Measurements from ENCODE around the gene ST8SIA4.
A peak's percentile ranks its signal among the peaks of the same experiment; 100 is the strongest.
"Not testable (repeated sequence)": the region's sequence is repeated elsewhere in the genome, so short reads cannot be mapped to it uniquely, and the experiment has no call there.

Gene ST8SIA4

DNA sequence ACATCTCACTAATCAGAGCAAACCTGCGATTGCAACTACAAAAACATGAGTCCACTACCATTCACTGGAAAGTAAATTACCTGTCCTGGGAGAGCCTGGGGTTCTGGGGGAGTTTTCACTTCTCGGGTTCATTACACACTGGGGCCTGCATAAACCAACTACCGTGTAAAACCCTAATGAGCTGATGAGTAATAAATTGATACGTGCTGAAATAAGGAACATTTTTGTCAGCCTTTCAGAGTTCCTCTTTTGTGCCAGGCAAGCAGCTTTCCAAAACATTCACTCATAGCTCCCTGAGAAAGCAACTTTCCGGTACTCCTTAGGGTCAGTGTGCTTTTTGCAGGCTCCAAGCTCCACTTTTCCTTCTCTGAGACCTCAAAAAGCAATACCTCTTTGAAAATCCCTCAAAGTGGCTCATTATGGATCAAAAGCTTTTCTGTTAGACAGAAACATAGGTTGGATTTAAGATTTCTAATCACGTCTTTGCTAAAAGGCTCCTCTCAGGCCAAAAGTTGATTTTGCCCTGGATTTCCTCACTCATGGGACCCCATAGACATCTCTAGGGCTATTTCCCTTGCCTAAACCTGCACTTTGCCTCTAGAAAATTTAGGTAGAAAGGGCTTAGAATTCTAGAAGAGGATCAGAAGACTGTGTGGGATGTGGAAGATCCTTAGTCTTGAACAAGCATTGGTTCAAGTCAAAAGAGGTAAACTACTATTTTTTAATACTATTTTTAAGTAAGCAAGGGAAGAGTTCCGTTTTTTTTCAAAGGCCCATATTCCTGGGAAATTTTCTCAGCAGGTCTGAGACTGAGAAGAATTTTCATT, 74.8 kb downstream of the ST8SIA4 start:
- DNase-seq, result no peak

DNA sequence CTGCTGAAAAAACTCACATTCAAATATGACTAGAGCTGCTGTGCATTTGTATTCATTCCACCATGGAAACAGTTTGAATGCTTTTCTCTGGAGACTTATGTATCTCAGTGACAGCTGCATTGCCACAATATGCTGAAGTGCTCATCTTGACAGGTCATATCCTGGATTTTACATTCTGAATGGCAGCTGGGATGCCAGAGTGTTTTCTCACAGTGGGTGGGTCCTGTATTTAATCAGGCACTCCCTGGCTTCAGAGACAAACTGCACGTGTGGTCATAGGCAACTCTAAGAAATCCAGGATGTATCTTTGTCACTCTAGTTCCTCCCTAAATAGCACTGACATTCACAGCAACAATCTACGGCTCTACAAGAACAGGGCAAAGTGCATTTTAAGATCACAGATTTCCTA, 75.6 kb downstream of the ST8SIA4 start:
- peak; percentile 64 for DNase-seq

DNA sequence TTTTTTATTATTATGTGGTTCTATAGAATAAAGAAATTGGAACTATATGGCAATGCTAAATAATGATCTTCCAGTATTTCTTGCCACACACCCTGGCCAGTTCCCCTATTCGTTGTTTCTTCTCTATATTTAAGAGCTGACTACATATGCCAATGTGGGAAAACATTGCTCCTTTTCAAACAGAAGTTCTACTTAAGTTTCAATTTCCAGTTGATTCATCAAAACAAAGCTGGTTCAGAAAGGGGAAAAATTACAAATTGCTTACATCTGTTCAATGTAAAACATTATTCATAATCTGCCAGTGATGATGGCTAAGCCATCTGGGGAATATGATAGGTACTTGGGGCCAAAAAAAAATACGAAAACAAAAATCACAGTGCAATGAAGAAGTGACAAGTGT, 76.9 kb downstream of the ST8SIA4 start:
- DNase-seq, result peak; percentile 66

DNA sequence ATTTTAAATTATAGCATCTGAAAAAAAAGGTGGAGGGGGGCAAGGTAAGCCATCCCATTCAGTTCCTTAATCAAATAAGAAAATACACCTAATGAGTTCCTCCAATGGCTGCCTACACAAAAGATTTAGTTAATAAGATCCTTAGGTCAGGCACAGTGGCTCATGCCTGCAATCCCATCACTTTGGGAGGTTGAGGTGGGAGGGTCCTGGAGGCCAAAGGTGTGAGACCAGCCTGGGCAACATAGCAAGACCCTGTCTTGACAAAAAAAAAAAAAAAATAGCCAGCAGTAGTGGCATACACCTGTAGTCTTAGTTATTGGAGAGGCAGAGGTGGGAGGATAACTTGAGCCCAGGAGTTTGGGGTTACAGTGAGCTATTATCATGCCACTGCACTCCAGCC, 78.4 kb downstream of the ST8SIA4 start:
- no peak for DNase-seq

DNA sequence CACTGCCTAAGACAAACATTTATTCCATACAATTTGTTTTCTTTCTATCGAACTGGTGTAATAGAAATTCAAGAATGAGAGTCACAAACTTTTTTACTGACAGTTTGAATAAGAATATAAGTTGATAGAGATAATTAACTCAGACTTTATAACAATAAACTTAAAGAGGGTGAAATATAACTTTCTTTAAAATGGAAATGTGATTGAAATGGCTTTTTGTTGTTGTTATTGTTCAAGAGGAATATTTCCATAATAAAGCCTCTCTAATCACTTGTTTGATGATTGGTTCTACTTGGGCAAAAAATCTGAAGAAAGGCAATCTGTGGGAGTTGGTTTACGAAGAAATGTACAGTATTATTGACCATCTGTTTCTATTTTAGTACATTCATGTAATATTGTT, 79.3 kb downstream of the ST8SIA4 start:
- no peak for DNase-seq

DNA sequence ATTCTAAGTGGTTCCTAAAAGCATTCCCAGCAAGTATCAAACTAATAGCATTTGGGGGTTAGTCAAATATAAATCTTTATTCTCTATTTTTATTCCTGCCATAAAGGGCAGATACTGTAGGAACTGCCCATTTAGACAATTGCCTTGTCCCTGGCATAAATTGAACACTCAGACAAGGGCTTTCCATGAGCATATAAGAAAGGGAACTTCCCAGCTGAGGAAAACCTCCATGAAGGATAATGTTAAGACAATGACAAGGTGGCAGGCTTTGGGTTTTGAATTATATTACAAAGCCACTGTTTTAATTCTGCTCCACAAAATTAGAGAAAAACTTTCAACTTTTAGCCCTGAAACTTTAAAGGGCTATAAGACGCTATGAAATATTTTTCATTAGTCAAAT, 81.3 kb downstream of the ST8SIA4 start:
- no peak for DNase-seq

DNA sequence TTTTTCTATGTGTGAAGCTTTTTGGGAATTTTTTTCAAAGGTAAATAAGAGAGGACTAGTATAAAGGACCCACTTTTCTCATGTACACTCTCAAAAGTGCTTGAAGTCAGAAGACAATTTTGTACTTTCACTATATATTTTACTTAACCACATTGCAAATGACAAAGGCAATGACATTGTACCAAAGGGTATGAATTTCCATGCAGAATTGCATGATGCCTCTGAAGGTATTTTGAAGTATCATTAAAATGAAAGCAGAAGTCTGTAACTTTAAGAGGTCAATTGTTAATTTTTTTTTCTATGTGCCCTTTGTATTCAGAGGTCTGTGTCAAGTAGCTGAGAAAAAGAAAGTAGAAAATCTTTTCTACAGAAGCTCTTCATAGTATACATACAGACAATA, 84.7 kb downstream of the ST8SIA4 start:
- DNase-seq, result no peak

DNA sequence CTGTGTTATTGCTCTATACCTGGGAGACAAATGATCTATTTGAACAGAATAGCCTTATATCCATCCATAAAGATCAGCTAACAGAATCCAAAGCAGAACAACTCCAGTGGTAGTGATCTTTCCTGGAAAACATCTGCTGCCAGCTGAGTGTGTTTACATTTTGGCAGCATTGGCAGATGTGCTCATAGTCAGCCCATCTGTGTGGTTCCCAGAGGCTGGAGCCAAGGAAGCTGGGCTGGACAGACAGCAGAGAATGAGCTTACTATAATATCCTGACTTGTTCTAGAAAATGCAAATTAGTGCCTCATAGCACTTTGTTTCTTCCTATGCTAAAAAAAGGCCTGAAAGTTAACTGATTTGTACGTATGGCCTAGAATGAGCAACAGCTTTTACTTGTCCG, 99.7 kb downstream of the ST8SIA4 start:
- peak; percentile 67 for DNase-seq

DNA sequence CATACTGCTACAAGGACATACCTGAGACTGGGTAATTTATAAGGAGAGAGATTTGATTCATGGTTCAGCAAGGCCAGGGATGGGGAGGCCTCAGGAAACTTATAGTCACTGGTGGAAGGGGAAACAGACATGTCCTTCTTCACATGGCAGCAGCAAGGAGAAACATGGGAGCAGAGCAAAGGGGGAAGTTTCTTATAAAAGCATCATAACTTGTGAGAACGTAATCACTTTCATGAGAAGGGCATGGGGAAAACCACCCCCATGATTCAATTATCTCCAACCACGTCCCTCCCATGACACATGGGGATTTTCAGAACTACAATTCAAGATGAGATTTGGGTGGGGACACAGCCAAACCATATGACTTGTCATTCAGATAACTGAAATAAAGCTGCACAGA, 100.9 kb downstream of the ST8SIA4 start:
- DNase-seq, result no peak

DNA sequence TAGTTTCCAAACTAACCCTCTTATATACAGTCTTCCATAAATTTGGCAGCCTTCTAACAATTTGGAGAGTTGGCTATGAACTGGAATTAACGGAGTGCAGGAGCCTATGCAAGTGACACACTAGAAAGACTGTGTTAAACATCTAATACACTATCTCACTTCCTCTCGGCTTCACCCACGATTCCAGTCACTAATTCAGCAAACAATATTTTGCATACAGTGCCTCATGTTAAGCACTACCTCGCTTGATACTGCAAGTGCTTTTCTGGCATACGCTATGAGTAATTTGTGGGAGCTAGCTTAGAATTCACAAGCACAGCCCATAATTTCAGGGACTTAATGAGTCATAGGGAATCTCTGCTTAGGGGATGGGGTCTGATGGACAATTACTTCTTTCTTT, 102.5 kb downstream of the ST8SIA4 start:
- DNase-seq, result no peak

DNA sequence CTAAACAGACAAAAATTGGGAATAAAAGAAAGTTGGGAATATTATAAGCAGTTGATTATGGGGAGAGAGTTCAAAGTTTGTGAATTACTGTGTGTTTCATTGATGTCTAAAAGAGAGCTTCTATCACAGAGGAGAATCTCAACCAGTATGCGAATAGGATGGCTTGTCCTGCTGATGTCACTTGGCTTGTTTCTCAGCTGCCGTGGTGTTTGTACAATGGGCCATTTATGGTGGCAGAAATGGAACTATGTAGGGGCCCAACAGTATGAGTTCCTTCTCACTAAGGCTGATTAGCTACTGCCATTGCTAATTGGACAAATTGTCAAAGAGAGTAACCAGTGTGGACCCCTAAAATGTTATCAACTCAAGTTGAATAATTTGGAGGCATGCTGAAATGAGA, 103.9 kb downstream of the ST8SIA4 start:
- no peak for DNase-seq

DNA sequence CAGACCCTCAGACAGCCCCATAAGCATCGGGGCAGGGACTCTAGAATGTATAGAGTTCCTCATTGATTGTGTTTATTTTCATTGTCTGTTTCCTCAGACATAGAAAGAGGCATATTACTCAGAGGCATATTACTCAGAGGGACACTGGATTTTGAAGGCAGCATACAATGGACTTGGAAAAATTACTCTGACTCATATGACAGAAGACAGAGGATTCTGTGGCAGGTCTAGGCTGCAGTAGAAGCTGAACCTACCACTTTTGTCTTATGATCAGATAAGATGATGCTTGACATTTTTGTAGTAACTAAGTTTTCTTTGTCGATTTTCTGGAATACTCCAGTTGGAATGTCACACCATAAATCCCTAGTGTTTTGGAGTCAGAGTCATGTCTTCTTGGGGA, 105.2 kb downstream of the ST8SIA4 start:
- DNase-seq, result no peak

DNA sequence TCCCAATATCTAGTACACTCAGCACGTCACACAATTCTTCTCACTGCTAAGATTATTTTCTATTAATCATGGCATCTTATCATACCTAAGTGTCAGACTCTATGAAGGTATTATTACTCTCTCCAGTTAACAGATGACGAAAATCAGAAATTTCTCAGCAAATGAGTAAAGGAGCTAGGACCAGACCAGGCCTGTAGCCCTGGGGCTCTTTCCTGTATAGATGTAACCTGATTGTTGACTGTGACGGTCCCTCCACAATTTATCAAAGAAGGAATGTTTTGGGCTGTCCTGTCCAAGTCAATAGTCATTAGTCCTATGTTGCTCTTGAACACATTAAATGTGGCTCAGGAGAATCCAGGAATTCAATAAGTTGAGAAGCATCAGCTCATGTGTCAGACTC, 106.2 kb downstream of the ST8SIA4 start:
- DNase-seq, result no peak

DNA sequence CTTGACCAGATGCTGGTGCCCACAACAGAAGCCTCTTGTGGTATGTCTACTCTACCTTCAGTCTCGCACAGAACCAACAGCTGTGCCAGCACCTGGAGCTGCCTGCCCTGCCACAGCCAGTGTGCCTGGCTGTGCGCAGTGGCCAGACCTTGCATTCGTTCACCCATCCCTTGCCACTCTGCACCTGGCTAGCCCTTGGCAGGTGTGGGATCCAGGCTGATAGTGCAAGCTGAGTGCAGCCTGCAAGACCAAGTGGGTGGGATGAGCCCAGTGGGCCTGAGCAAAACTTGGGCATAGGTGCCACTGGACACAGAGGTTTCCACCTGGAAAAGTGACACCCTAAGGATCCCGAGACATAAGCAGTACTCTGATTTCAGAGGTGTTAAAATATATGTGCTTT, 108.2 kb downstream of the ST8SIA4 start:
- DNase-seq, result no peak

DNA sequence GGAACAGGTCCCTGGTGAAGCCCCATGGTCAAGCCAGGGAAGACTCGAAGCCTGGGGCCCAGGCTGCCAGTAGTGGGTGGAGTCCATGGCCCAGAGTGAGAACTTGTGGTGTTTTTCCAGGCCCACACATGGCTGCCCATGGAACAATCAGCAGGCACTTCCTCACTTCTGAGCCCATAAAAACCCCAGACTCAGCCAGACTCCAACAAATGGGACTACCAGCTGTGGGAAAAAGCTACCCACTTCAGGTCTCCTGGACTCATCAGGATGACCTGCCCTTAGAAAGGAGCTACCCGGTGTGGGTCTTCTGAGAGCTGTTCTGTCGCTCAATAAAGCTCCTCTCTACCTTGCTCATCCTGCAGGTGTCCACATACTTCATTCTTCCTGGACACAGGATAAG, 108.9 kb downstream of the ST8SIA4 start:
- DNase-seq, result no peak

DNA sequence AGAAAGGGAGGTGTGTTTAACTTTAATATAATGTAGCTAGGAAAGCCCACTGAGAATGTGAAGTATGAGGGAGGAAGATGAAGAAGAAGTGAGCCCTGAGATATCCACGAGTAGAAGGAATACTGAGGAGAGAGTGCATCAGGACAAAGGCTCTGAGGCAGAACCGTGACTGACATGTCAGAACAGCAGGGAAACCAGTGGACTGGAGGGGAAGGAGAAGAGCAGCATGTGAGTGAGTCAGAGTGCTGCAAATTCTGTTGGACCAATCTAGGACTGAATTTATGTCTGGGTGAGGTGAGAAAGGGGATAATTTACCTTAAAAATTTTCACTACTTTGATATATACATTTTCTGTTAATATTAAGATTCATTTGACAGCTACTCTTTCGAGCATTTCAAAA, 110.3 kb downstream of the ST8SIA4 start:
- no peak for DNase-seq

DNA sequence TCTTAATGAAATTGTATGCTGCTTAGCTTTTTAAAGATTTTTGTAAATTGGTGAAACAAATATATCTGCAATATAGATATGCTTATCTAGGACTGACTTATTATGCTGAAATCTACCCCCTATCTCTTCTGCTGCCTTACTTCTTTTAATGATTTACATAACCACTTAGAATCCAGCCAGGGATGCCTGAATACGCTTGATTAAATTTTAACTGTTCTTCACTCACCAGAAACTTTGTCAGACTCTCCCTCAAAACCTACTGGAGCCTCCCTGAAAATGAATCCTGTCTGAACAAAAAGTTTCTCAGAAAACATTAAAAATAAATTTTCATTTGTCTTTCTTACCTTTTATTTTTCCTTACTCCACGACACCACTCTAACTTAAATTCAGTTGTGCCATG, 111.7 kb downstream of the ST8SIA4 start:
- no peak for DNase-seq

DNA sequence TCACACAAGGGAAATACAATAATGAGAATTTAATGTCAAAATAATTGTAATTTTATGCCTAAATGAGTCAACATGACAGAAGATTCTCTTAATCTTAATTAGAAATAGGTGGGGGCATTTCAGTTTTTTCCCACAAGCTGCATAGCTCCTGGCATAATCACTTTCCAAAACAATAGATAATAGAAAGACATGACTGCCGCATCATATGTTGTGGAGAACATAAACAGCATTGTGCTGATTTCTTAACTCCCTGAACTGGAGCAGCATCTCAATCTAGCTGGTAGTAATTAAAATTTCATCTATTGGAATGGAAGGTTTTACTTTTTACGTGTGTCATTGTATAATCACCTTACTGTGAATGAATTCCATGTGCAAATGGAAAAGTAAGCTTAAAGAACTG, 112.1 kb downstream of the ST8SIA4 start:
- DNase-seq, result no peak

DNA sequence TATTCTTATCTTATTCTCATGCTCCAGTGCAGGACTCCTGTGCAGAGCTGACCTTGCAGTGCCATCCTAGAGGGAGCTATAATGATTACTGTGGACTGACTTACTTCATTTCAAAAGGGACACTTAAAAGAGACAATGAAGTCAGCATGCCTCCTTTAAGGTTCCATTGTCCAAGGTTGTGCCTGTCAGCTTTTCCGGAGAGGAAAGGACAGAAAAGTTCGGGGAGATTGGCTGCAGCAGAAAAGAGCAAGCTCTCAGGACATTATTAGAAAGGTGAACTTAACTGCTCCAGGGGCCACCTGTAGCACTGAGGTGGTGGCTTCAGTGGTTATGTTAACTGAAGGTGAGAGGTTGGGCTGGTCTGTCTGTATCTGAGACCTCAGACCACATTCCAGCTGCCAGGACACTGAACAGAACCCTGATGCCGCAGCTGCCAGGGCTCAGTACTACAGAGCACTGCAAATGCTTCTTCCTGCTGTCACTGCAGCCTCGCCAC, 112.9 kb downstream of the ST8SIA4 start:
- no peak for DNase-seq

DNA sequence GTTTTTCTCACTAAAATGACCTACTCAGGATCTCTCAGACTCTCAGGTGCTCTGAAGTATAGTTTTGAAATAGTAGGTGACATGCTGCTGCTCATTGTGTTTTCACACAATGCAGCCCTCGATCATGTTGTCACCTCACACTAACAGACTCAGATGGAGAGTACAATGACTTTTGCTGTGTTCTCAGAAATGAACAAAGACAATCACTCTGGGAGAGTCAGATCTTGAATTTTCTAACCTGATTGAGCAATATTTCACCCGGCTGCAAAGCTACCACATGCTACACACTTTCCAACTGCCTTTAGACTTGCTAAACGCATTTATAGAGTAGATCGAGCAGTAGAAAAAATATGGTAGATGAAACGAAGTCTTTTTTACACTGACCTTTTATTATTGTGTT, 113.4 kb downstream of the ST8SIA4 start:
- no peak for DNase-seq

DNA sequence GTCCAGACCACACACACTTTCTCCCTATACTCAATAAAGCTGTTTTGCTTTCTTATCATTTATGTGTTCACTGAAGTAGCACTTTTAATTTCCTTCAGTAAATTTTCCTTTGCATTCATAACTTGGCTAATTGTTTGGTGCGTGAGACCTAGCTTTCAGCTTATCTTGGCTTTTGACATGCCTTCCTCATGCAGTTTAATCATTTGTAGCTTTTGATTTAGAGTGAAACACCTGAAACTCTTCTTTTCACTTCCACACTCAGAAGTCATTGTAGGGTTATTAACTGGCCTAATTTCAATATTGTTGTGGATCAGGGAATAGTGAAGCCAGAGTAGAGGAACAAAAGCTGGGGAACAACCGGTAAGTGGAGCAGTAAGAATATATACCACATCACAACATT, 114.7 kb downstream of the ST8SIA4 start:
- DNase-seq, result no peak

DNA sequence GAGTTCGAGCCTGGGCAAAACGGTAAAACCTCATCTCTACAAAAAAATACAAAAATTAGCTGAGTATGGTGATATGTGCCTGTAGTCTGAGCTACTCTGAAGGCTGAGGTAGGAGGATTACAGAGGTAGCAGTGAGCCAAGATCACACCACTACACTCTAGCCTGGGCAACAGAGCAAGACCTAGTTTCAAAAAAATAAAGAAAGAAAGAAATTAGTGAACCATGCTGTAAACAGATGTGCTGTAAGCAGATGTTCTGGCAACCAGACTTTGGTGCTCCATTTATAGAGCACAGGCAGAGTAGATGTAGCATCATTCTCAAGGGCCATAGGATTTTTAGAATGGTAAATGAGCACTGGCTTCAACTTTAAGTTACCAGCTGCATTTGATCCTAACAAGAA, 115.4 kb downstream of the ST8SIA4 start:
- no peak for DNase-seq

DNA sequence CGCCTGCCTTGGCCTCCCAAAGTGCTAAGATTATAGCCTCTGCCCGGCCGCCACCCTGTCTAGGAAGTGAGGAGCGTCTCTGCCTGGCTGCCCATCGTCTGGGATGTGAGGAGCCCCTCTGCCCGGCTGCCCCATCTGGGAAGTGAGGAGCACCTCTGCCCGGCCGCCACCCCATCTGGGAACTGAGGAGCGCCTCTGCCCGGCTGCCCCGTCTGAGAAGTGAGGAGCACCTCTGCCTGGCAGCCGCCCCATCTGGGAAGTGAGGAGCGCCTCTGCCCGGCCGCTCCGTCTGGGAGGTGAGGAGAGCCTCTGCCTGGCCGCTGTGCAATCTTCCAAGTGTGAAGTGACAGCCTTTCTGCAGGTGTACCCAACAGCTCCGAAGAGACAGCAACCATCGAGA, 117.5 kb downstream of the ST8SIA4 start:
- DNase-seq, result not testable (repeated sequence)

DNA sequence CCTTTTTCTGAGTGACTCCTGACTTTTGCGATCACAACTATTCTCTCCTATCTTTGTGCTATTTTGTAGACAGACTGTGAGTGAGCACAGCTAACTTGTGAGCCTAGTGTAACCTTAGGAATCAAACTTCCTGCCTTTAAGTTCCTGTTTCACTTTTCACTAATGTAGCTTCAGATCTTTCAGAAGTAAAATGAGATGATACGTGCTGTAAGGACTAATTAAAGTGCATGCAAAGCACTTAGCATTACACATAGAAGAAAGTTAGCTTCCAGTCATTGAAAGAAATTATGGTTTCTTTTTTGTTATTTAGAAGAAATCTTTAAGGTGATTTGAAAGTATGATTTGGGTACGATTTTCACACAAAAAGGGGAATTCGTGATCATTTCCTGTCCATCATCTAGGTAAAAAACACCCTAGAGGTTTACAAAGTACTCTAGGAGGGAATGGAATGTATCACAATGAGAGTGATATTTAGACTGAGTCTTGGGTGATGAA, 122.7 kb downstream of the ST8SIA4 start:
- no peak for DNase-seq

Measured in NCI-H1694 (cell line).